Fibroblast of lung (primary cell): Measurements from ENCODE around the gene SHISAL2B.

Experiments
- EZH2 ChIP-seq: IDR thresholded peaks from 2 replicates; pipeline ENCODE4 v1.5.1; 2012; ENCODE audit warnings: low read length, control low read depth, mild to moderate bottlenecking; ENCODE audit errors: missing control alignments
- TF ChIP-seq, protein P1 (sequence below), 2 donors: IDR thresholded peaks in 1 of 2; conservative IDR thresholded peaks in 1 of 2; 1 replicate in 1 of 2; 2 replicates in 1 of 2; pipeline ENCODE4 v1.5.1; 2011 to 2012; ENCODE audit warnings: low read length in 2 of 2, control low read depth in 1 of 2, inconsistent platforms in 1 of 2, low read depth in 1 of 2, mild to moderate bottlenecking in 1 of 2

DNA sequence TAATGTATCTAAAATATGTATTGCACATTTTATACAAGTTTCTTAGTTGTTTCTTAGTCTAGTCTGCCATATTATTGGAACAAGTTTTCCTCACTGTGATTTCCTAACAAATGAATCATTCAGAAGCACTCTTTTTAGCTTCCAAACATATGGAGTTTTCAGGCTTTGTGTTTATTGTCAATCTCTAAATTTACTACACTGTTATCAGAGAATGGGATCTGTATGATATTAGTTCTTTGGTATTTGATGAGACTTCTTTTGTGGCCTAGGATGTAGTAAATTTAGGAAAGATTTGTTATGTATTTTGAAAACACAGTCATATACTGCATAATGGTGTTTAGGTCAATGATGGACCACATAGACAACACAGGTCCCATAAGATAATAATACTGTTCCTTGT, 52.5 kb downstream of the SHISAL2B start:
- TF ChIP-seq, protein P1, sequence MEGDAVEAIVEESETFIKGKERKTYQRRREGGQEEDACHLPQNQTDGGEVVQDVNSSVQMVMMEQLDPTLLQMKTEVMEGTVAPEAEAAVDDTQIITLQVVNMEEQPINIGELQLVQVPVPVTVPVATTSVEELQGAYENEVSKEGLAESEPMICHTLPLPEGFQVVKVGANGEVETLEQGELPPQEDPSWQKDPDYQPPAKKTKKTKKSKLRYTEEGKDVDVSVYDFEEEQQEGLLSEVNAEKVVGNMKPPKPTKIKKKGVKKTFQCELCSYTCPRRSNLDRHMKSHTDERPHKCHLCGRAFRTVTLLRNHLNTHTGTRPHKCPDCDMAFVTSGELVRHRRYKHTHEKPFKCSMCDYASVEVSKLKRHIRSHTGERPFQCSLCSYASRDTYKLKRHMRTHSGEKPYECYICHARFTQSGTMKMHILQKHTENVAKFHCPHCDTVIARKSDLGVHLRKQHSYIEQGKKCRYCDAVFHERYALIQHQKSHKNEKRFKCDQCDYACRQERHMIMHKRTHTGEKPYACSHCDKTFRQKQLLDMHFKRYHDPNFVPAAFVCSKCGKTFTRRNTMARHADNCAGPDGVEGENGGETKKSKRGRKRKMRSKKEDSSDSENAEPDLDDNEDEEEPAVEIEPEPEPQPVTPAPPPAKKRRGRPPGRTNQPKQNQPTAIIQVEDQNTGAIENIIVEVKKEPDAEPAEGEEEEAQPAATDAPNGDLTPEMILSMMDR (conservative IDR thresholded peaks at IDR 0.05 in 1 of 2, IDR thresholded peaks at IDR 0.05 in 1 of 2; ENCODE audit: low read depth in 1 of 2, low read length in 2 of 2), result no peak
- no peak for TF ChIP-seq EZH2
